Prostate gland (tissue), 2 donors: ENCODE measurements around the gene SUFU. TPM values are rescaled to one million over a fixed set of nuclear protein-coding genes. Genes with fewer than 3 reads are reported as not detected.

Experiments
- DNase-seq: peaks from one replicate; pipeline ENCODE4 v3.0.0-alpha.2; 2019; ENCODE audit warnings: low spot score
- H3K27ac ChIP-seq, 2 donors: fragments of 200-600 bp; sonication (generic); 2 replicates each; pipeline ENCODE4 v1.5.1; 2017 to 2019
- H3K27me3 ChIP-seq: fragments of 200-600 bp; sonication (generic); replicated peaks from 2 replicates; pipeline ENCODE4 v1.5.1; 2019; ENCODE audit not compliant: insufficient read depth
- H3K36me3 ChIP-seq, 2 donors: fragments of 200-600 bp; sonication (generic); 1 replicate in 1 of 2; 2 replicates in 1 of 2; pipeline versions ENCODE4 v1.5.1 to v1.8.1; 2017 to 2019
- H3K4me1 ChIP-seq: fragments of 200-600 bp; sonication (generic); replicated peaks from 2 replicates; pipeline ENCODE4 v1.5.1; 2019
- H3K4me3 ChIP-seq, 2 donors: fragments of 200-600 bp; sonication (generic); 2 replicates each; pipeline ENCODE4 v1.5.1; 2017 to 2019
- H3K9me3 ChIP-seq: fragments of 200-600 bp; sonication (generic); 2 replicates; pipeline ENCODE4 v1.5.1; 2017
- CTCF ChIP-seq, 4 experiments: fragments of 200-600 bp in 2 of 4; fragments of 450-650 bp in 2 of 4; sonication (generic) in 2 of 4; IDR thresholded peaks; 1 replicate in 3 of 4; 2 replicates in 1 of 4; pipeline ENCODE4 v1.5.1; 2016 to 2019; ENCODE audit warnings: antibody characterized with exemption in 4 of 4, mild to moderate bottlenecking in 2 of 4, moderate library complexity in 2 of 4
- POLR2A ChIP-seq: fragments of 450-650 bp; IDR thresholded peaks from one replicate; pipeline ENCODE4 v1.6.1; 2016; ENCODE audit warnings: antibody characterized with exemption, mild to moderate bottlenecking
- POLR2AphosphoS5 ChIP-seq: sonication (generic); formaldehyde crosslinking; IDR thresholded peaks from one replicate; pipeline ENCODE4 v1.6.1; 2017; ENCODE audit warnings: antibody characterized with exemption
- WGBS: methylation state at CpG from one replicate; pipeline ENCODE4 v1.1.5; 2018; 5-methylcytosine and 5-hydroxymethylcytosine counted together
- intact Hi-C: fragments of 100-400 bp; cut with DNase I; formaldehyde crosslinking; loops from one replicate; pipeline ENCODE4 v1.14.2; 2022
- total RNA-seq, 2 donors: library from RNA; depleted of rRNA; stranded (reverse); fragments of >200 nt; gene quantifications; one replicate each; pipeline ENCODE4 v1.1.0, GENCODE V29; 2016

Gene SUFU
- total RNA-seq, 2 donors from 2014 or later: 17.4 to 20.4 TPM

GRCh38 chr10:102465466-102465865 lies 38.3 kb upstream of the SUFU start:
- TF ChIP-seq POLR2AphosphoS5: no peak
- TF ChIP-seq CTCF (IDR thresholded peaks at IDR 0.05): no peak
- TF ChIP-seq POLR2A: no peak
- H3K4me3 ChIP-seq: no peak overlapping the region
- no peaks in the 10 kb centered on the region for H3K9me3 ChIP-seq
- H3K4me1 ChIP-seq: peaks cover 5% of the 10 kb centered on the region
- no peak for DNase-seq
- intact Hi-C loops: no loop called here
- no peaks in the 10 kb centered on the region for H3K36me3 ChIP-seq
- 60% methylated on average over 3 of the region's 3 CpGs for WGBS
- no peak overlapping the region for H3K27ac ChIP-seq
- H3K27me3 ChIP-seq: no peaks in the 10 kb centered on the region

- no peak for TF ChIP-seq POLR2AphosphoS5
- no peak for TF ChIP-seq POLR2A
- TF ChIP-seq CTCF (IDR thresholded peaks at IDR 0.05): no peak
- Histone ChIP-seq H3K27ac (no peak overlapping the region), H3K9me3 (no peaks in the 10 kb centered on the region), H3K4me1 (no peaks in the 10 kb centered on the region), H3K36me3 (no peaks in the 10 kb centered on the region), H3K4me3 (no peak overlapping the region), H3K27me3 (no peaks in the 10 kb centered on the region)
- 87% methylated on average over 6 of the region's 6 CpGs for WGBS
- intact Hi-C loops: no loop called here
- no peak for DNase-seq
Observed at GRCh38 chr10:102467318-102467717, 36.5 kb upstream of the SUFU start.

- intact Hi-C loops: no loop called here
- no peaks in the 10 kb centered on the region for H3K4me1 ChIP-seq
- no peak for DNase-seq
- no peaks in the 10 kb centered on the region for H3K9me3 ChIP-seq
- H3K4me3 ChIP-seq: no peak overlapping the region
- 58% methylated on average over 6 of the region's 6 CpGs for WGBS
- no peak overlapping the region for H3K27ac ChIP-seq
- H3K36me3 ChIP-seq: no peaks in the 10 kb centered on the region
- no peak for TF ChIP-seq POLR2A
- no peak for TF ChIP-seq CTCF (IDR thresholded peaks at IDR 0.05)
- no peak for TF ChIP-seq POLR2AphosphoS5
- H3K27me3 ChIP-seq: no peaks in the 10 kb centered on the region
Observed at GRCh38 chr10:102467971-102468438, 35.8 kb upstream of the SUFU start.

- TF ChIP-seq CTCF (IDR thresholded peaks at IDR 0.05) (no peak), POLR2A (no peak), POLR2AphosphoS5 (no peak)
- Histone ChIP-seq H3K9me3 (no peaks in the 10 kb centered on the region), H3K4me1 (no peaks in the 10 kb centered on the region), H3K4me3 (no peak overlapping the region), H3K27me3 (no peaks in the 10 kb centered on the region), H3K36me3 (no peaks in the 10 kb centered on the region), H3K27ac (no peak overlapping the region)
- WGBS: 79% methylated on average over 9 of the region's 9 CpGs
- DNase-seq: no peak
- intact Hi-C loops: no loop called here
Observed at GRCh38 chr10:102468683-102469082, 35.1 kb upstream of the SUFU start.

GRCh38 chr10:102470579-102471546 lies 32.9 kb upstream of the SUFU start:
- Histone ChIP-seq H3K27ac (no peak overlapping the region), H3K9me3 (no peaks in the 10 kb centered on the region), H3K4me1 (no peaks in the 10 kb centered on the region), H3K27me3 (no peaks in the 10 kb centered on the region), H3K4me3 (no peak overlapping the region), H3K36me3 (no peaks in the 10 kb centered on the region)
- WGBS: 94% methylated on average over 36 of the region's 36 CpGs
- no peak for TF ChIP-seq POLR2A
- no peak for TF ChIP-seq CTCF (IDR thresholded peaks at IDR 0.05)
- TF ChIP-seq POLR2AphosphoS5: no peak
- DNase-seq: no peak
- intact Hi-C loops: no loop called here
